ENCODE data around the gene COBL. TPM values are rescaled to one million over a fixed set of nuclear protein-coding genes. Genes with fewer than 3 reads are reported as not detected.

The COBL gene
- total RNA-seq, 1 donor from 2014 or later = not detected

GRCh38 chr7:50983850-50984249, 332.8 kb downstream of the COBL start:
- no peak for DNase-seq (ENCODE audit: extremely low spot score, unreplicated experiment)
- Mint-ChIP-seq H3K27me3 (ENCODE audit: unreplicated experiment) (peaks cover 26% of the 10 kb centered on the region), H3K9me3 (ENCODE audit: unreplicated experiment) (peaks cover 2% of the 10 kb centered on the region), H3K27ac (ENCODE audit: unreplicated experiment) (no peak overlapping the region), H3K36me3 (ENCODE audit: unreplicated experiment) (no peaks in the 10 kb centered on the region), H3K4me1 (ENCODE audit: unreplicated experiment) (peaks cover 2% of the 10 kb centered on the region), H3K4me3 (ENCODE audit: unreplicated experiment) (no peak overlapping the region)
- no peak for TF ChIP-seq CTCF (IDR thresholded peaks at IDR 0.05)

GRCh38 chr7:50982626-50983025, 334.0 kb downstream of the COBL start:
- H3K9me3 Mint-ChIP-seq (ENCODE audit: unreplicated experiment) = peaks cover 3% of the 10 kb centered on the region
- H3K27ac Mint-ChIP-seq (ENCODE audit: unreplicated experiment) = no peak overlapping the region
- H3K4me3 Mint-ChIP-seq (ENCODE audit: unreplicated experiment) = no peak overlapping the region
- H3K4me1 Mint-ChIP-seq (ENCODE audit: unreplicated experiment) = peaks cover 2% of the 10 kb centered on the region
- H3K27me3 Mint-ChIP-seq (ENCODE audit: unreplicated experiment) = peaks cover 25% of the 10 kb centered on the region
- DNase-seq (ENCODE audit: extremely low spot score, unreplicated experiment) = no peak
- TF ChIP-seq CTCF (IDR thresholded peaks at IDR 0.05) = peak; percentile 13
- no peaks in the 10 kb centered on the region for H3K36me3 Mint-ChIP-seq (ENCODE audit: unreplicated experiment)

GRCh38 chr7:50981743-50982142, 334.9 kb downstream of the COBL start:
- Mint-ChIP-seq H3K27me3 (ENCODE audit: unreplicated experiment) (peaks cover 30% of the 10 kb centered on the region), H3K4me1 (ENCODE audit: unreplicated experiment) (no peaks in the 10 kb centered on the region), H3K4me3 (ENCODE audit: unreplicated experiment) (no peak overlapping the region), H3K27ac (ENCODE audit: unreplicated experiment) (no peak overlapping the region), H3K9me3 (ENCODE audit: unreplicated experiment) (peaks cover 3% of the 10 kb centered on the region), H3K36me3 (ENCODE audit: unreplicated experiment) (no peaks in the 10 kb centered on the region)
- no peak for TF ChIP-seq CTCF (IDR thresholded peaks at IDR 0.05)
- no peak for DNase-seq (ENCODE audit: extremely low spot score, unreplicated experiment)

DNA sequence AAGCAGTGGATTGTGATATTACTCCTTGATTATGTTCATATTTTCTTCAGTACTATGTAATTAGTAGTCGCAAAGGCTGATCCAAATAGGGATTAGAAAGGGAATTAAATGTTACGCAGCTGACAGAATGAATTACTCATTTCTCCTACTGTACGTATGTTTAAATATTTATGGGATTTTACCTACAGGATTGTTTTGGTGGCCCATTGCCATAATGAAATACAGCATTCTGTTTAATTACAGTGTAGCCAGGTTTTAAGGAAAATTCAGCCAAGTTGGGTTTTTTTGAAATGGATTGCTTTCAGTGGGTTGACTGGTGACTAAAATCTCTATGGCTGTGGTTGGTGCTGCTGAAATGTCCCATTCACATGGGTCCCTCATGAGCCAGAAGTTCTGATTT, 336.2 kb downstream of the COBL start:
- DNase-seq (ENCODE audit: extremely low spot score, unreplicated experiment) = no peak
- Mint-ChIP-seq H3K9me3 (ENCODE audit: unreplicated experiment) (peaks cover 9% of the 10 kb centered on the region), H3K27me3 (ENCODE audit: unreplicated experiment) (peaks cover 30% of the 10 kb centered on the region), H3K4me1 (ENCODE audit: unreplicated experiment) (no peaks in the 10 kb centered on the region), H3K36me3 (ENCODE audit: unreplicated experiment) (no peaks in the 10 kb centered on the region), H3K4me3 (ENCODE audit: unreplicated experiment) (no peak overlapping the region), H3K27ac (ENCODE audit: unreplicated experiment) (no peak overlapping the region)
- TF ChIP-seq CTCF (IDR thresholded peaks at IDR 0.05) = no peak

- Mint-ChIP-seq H3K4me1 (ENCODE audit: unreplicated experiment) (no peaks in the 10 kb centered on the region), H3K9me3 (ENCODE audit: unreplicated experiment) (peaks cover 10% of the 10 kb centered on the region), H3K4me3 (ENCODE audit: unreplicated experiment) (no peak overlapping the region), H3K27me3 (ENCODE audit: unreplicated experiment) (peaks cover 37% of the 10 kb centered on the region), H3K27ac (ENCODE audit: unreplicated experiment) (no peak overlapping the region), H3K36me3 (ENCODE audit: unreplicated experiment) (no peaks in the 10 kb centered on the region)
- DNase-seq (ENCODE audit: extremely low spot score, unreplicated experiment) = no peak
- no peak for TF ChIP-seq CTCF (IDR thresholded peaks at IDR 0.05)
These were observed 337.9 kb downstream of the COBL start for GRCh38 chr7:50978633-50979215.

Measured in osteocyte (in vitro differentiated cells).